ENCODE measurements around the gene MPRIP.

- TF ChIP-seq SNRNP70 (IDR thresholded peaks at IDR 0.05; ENCODE audit: low read depth, low read length): no peak
- no peak for TF ChIP-seq FOXJ3 (CRISPR knock-in tag; IDR thresholded peaks at IDR 0.05; ENCODE audit: borderline replicate concordance)
- TF ChIP-seq ZNF576 (CRISPR knock-in tag; IDR thresholded peaks at IDR 0.05): no peak
- no peak for TF ChIP-seq NR2F6 (IDR thresholded peaks at IDR 0.05)
- TF ChIP-seq NR2F6 (CRISPR knock-in tag; IDR thresholded peaks at IDR 0.05): no peak
- no peak for TF ChIP-seq CTCF (CRISPR knock-in tag; IDR thresholded peaks at IDR 0.05)
- no peak for TF ChIP-seq ZBTB40 (IDR thresholded peaks at IDR 0.05)
- TF ChIP-seq ZBTB40 (CRISPR knock-in tag; IDR thresholded peaks at IDR 0.05): no peak
- TF ChIP-seq SRF (IDR thresholded peaks at IDR 0.05; ENCODE audit: low read depth, low read length): no peak
- TF ChIP-seq JUND (CRISPR knock-in tag; IDR thresholded peaks at IDR 0.05): no peak
- TF ChIP-seq HOXA9 (CRISPR knock-in tag; IDR thresholded peaks at IDR 0.05; ENCODE audit: borderline replicate concordance): no peak
- no peak for TF ChIP-seq ZNF280B (CRISPR knock-in tag; IDR thresholded peaks at IDR 0.05; ENCODE audit: borderline replicate concordance)
- TF ChIP-seq ZNF160 (CRISPR knock-in tag; IDR thresholded peaks at IDR 0.05): no peak
- TF ChIP-seq TCF7 (IDR thresholded peaks at IDR 0.05; ENCODE audit: low read depth): no peak
- TF ChIP-seq ZNF737 (CRISPR knock-in tag; IDR thresholded peaks at IDR 0.05; ENCODE audit: borderline replicate concordance): no peak
- no peak for TF ChIP-seq HNRNPK (IDR thresholded peaks at IDR 0.05; ENCODE audit: low read depth, low read length, poor library complexity, severe bottlenecking)
Measured at GRCh38 chr17:17171186-17171585, 128.9 kb downstream of the MPRIP start.
